ENCODE data around the gene EEF2.
"Not testable (repeated sequence)": the region's sequence is repeated elsewhere in the genome, so short reads cannot be mapped to it uniquely, and the experiment has no call there.

The EEF2 gene

GRCh38 chr19:3944018-3944721 lies 41.1 kb downstream of the EEF2 start:
- DNase-seq = no peak

- no peak for DNase-seq
These were observed 42.4 kb downstream of the EEF2 start for GRCh38 chr19:3942790-3943409.

GRCh38 chr19:3938300-3938950 lies 46.8 kb downstream of the EEF2 start:
- DNase-seq = not testable (repeated sequence)

- DNase-seq = no peak
These were observed 48.5 kb downstream of the EEF2 start for GRCh38 chr19:3936506-3937442.

- no peak for DNase-seq
These were observed 52.1 kb downstream of the EEF2 start, which contains the start of gene NMRK2 for GRCh38 chr19:3932931-3933810. Gene NMRK2 (plus strand): TSS chr19:3933069. CDS start chr19:3933672, 603 bp downstream.

GRCh38 chr19:3931041-3931440 lies 54.2 kb downstream of the EEF2 start:
- no peak for DNase-seq
